Vagina (tissue), 2 donors: Measurements from ENCODE around the gene BCKDHA.

Experiments used
- CTCF ChIP-seq, 3 experiments: fragments of 450-650 bp in 2 of 3; fragments of 200-600 bp in 1 of 3; sonication (generic) in 1 of 3; IDR thresholded peaks; one replicate each; pipeline ENCODE4 v1.5.1; 2017 to 2019; ENCODE audit warnings: antibody characterized with exemption in 3 of 3, mild to moderate bottlenecking in 2 of 3, moderate library complexity in 2 of 3
- POLR2A ChIP-seq, 2 donors: fragments of 450-650 bp; IDR thresholded peaks; one replicate each; pipeline ENCODE4 v1.6.1; 2017; ENCODE audit warnings: antibody characterized with exemption in 2 of 2, mild to moderate bottlenecking in 2 of 2, moderate library complexity in 2 of 2
- POLR2AphosphoS5 ChIP-seq, 2 donors: sonication (generic); formaldehyde crosslinking; IDR thresholded peaks; one replicate each; pipeline ENCODE4 v1.9.0; 2017; ENCODE audit warnings: antibody characterized with exemption in 2 of 2, mild to moderate bottlenecking in 2 of 2, low read depth in 1 of 2; ENCODE audit not compliant: insufficient read depth in 1 of 2

GRCh38 chr19:41455936-41456335 lies 58.3 kb downstream of the BCKDHA start:
- no peak for TF ChIP-seq POLR2A (IDR thresholded peaks at IDR 0.05)
- TF ChIP-seq CTCF (IDR thresholded peaks at IDR 0.05): no peak
- TF ChIP-seq POLR2AphosphoS5 (IDR thresholded peaks at IDR 0.05; ENCODE audit: insufficient read depth in 1 of 2, low read depth in 1 of 2): no peak
